Measurements from ENCODE around the gene ATF1.
"Not testable (repeated sequence)": the region's sequence is repeated elsewhere in the genome, so short reads cannot be mapped to it uniquely, and the experiment has no call there.

Gene ATF1

DNA sequence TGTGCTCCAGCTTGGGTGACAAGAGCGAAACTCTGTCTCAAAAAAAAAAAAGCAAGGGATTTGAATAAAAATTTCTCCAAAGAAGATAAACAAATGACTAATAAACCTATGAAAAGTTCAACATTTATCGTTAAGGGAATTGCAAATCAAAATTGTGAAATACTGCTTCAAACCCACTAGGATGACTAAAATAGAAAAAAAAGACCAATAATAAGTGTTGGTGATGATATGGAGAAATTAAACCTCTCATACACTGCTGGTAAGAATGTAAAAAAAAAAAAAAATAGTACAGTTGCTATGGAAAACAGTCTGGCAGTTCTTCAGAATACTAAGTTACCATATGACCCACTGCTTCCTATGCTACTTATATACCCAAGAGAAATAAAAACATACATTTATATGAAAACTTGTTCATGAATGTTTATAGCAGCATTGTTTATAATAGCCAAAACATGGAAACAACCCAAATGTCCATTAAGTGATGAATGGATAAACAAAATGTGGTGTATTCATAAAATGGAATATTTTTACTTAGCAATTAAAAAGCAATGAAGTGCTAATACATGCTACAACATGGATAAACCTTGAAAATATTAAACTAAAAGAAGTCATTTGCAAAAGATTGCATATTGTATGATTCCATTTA, 39.5 kb downstream of the ATF1 start:
- Histone ChIP-seq H2AFZ (ENCODE audit: low read length) (no peak overlapping the region), H3K4me2 (ENCODE audit: low read length) (no peak overlapping the region), H3K4me1 (ENCODE audit: insufficient read depth, low read length, severe bottlenecking) (no peaks in the 10 kb centered on the region), H3K36me3 (ENCODE audit: insufficient read depth, low read length) (peaks cover 28% of the 10 kb centered on the region), H3K9me2 (ENCODE audit: low read depth, low read length) (no peaks in the 10 kb centered on the region), H3K4me3 (ENCODE audit: low read depth, low read length, poor library complexity, severe bottlenecking) (no peak overlapping the region), H3K79me2 (ENCODE audit: insufficient read depth, low read length) (no peaks in the 10 kb centered on the region), H3F3A (ENCODE audit: insufficient read depth, low read length) (no peaks in the 10 kb centered on the region), H3K27ac (ENCODE audit: low read depth, low read length, poor library complexity, severe bottlenecking) (no peak overlapping the region), H3K9ac (ENCODE audit: low read length) (no peak overlapping the region), H4K20me1 (ENCODE audit: insufficient read depth, low read length) (no peaks in the 10 kb centered on the region), H3K27me3 (ENCODE audit: insufficient read depth, low read length) (no peaks in the 10 kb centered on the region), H3K9me3 (ENCODE audit: low read length) (peaks cover 17% of the 10 kb centered on the region)
- TF ChIP-seq, protein P1, sequence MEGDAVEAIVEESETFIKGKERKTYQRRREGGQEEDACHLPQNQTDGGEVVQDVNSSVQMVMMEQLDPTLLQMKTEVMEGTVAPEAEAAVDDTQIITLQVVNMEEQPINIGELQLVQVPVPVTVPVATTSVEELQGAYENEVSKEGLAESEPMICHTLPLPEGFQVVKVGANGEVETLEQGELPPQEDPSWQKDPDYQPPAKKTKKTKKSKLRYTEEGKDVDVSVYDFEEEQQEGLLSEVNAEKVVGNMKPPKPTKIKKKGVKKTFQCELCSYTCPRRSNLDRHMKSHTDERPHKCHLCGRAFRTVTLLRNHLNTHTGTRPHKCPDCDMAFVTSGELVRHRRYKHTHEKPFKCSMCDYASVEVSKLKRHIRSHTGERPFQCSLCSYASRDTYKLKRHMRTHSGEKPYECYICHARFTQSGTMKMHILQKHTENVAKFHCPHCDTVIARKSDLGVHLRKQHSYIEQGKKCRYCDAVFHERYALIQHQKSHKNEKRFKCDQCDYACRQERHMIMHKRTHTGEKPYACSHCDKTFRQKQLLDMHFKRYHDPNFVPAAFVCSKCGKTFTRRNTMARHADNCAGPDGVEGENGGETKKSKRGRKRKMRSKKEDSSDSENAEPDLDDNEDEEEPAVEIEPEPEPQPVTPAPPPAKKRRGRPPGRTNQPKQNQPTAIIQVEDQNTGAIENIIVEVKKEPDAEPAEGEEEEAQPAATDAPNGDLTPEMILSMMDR (IDR thresholded peaks at IDR 0.05; ENCODE audit: low read length): no peak
- TF ChIP-seq EZH2 (IDR thresholded peaks at IDR 0.05; ENCODE audit: borderline replicate concordance, low read length): no peak

GRCh38 chr12:50806176-50806575, 42.3 kb downstream of the ATF1 start:
- no peak overlapping the region for H3K4me3 ChIP-seq (ENCODE audit: low read depth, low read length, poor library complexity, severe bottlenecking)
- TF ChIP-seq EZH2 (IDR thresholded peaks at IDR 0.05; ENCODE audit: borderline replicate concordance, low read length): no peak
- TF ChIP-seq, protein P1 (IDR thresholded peaks at IDR 0.05; ENCODE audit: low read length): no peak
- H3K79me2 ChIP-seq (ENCODE audit: insufficient read depth, low read length): no peaks in the 10 kb centered on the region
- H3K27me3 ChIP-seq (ENCODE audit: insufficient read depth, low read length): no peaks in the 10 kb centered on the region
- no peak overlapping the region for H3K9ac ChIP-seq (ENCODE audit: low read length)
- H3K27ac ChIP-seq (ENCODE audit: low read depth, low read length, poor library complexity, severe bottlenecking): no peak overlapping the region
- H4K20me1 ChIP-seq (ENCODE audit: insufficient read depth, low read length): no peaks in the 10 kb centered on the region
- H3K9me2 ChIP-seq (ENCODE audit: low read depth, low read length): no peaks in the 10 kb centered on the region
- no peaks in the 10 kb centered on the region for H3F3A ChIP-seq (ENCODE audit: insufficient read depth, low read length)
- no peaks in the 10 kb centered on the region for H3K4me1 ChIP-seq (ENCODE audit: insufficient read depth, low read length, severe bottlenecking)
- H3K36me3 ChIP-seq (ENCODE audit: insufficient read depth, low read length): peaks cover 12% of the 10 kb centered on the region
- no peak overlapping the region for H2AFZ ChIP-seq (ENCODE audit: low read length)
- no peak overlapping the region for H3K4me2 ChIP-seq (ENCODE audit: low read length)
- H3K9me3 ChIP-seq (ENCODE audit: low read length): no peaks in the 10 kb centered on the region

- not testable (repeated sequence) for H3K9me2 ChIP-seq (ENCODE audit: low read depth, low read length); H2AFZ ChIP-seq (ENCODE audit: low read length); H4K20me1 ChIP-seq (ENCODE audit: insufficient read depth, low read length); H3K9ac ChIP-seq (ENCODE audit: low read length); H3K9me3 ChIP-seq (ENCODE audit: low read length); H3K79me2 ChIP-seq (ENCODE audit: insufficient read depth, low read length); H3K27me3 ChIP-seq (ENCODE audit: insufficient read depth, low read length); H3K4me2 ChIP-seq (ENCODE audit: low read length); H3K27ac ChIP-seq (ENCODE audit: low read depth, low read length, poor library complexity, severe bottlenecking); H3K4me1 ChIP-seq (ENCODE audit: insufficient read depth, low read length, severe bottlenecking); H3K4me3 ChIP-seq (ENCODE audit: low read depth, low read length, poor library complexity, severe bottlenecking); H3F3A ChIP-seq (ENCODE audit: insufficient read depth, low read length)
- H3K36me3 ChIP-seq (ENCODE audit: insufficient read depth, low read length): peaks cover 23% of the 10 kb centered on the region
Measured at GRCh38 chr12:50809131-50809530, 45.2 kb downstream of the ATF1 start.

DNA sequence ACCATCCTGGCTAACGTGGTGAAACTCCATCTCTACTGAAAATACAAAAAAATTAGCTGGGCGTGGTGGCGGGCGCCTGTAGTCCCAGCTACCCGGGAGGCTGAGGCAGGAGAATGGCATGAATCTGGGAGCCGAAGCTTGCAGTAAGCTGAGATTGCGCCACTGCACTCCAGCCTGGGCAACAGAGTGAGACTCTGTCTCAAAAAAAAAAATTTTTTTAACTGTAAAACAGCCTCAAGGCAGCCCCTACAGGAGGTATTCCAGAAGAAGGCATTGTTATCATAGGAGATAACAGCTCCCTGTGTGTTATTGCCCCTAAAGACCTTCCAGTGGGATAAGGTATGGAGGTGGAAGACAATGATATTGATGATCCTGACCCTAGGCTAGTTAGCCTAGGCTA, 51.0 kb downstream of the ATF1 start:
- H3K79me2 ChIP-seq (ENCODE audit: insufficient read depth, low read length); H3K27me3 ChIP-seq (ENCODE audit: insufficient read depth, low read length); H3F3A ChIP-seq (ENCODE audit: insufficient read depth, low read length); H3K27ac ChIP-seq (ENCODE audit: low read depth, low read length, poor library complexity, severe bottlenecking); H3K4me2 ChIP-seq (ENCODE audit: low read length); H3K9ac ChIP-seq (ENCODE audit: low read length); H4K20me1 ChIP-seq (ENCODE audit: insufficient read depth, low read length); H2AFZ ChIP-seq (ENCODE audit: low read length); H3K4me3 ChIP-seq (ENCODE audit: low read depth, low read length, poor library complexity, severe bottlenecking); H3K4me1 ChIP-seq (ENCODE audit: insufficient read depth, low read length, severe bottlenecking); H3K9me2 ChIP-seq (ENCODE audit: low read depth, low read length); H3K9me3 ChIP-seq (ENCODE audit: low read length): not testable (repeated sequence)
- peaks cover 57% of the 10 kb centered on the region for H3K36me3 ChIP-seq (ENCODE audit: insufficient read depth, low read length)

Measured in OCI-LY1 (cell line).